ENCODE results near the gene VOPP1.

- TF ChIP-seq CTCF (conservative IDR thresholded peaks at IDR 0.05 in 1 of 2, IDR thresholded peaks at IDR 0.05 in 1 of 2; ENCODE audit: extremely low read depth in 1 of 2, insufficient read depth in 1 of 2, low read depth in 1 of 2, low read length in 2 of 2): no peak
- TF ChIP-seq EZH2 (IDR thresholded peaks at IDR 0.05; ENCODE audit: borderline replicate concordance, low read length): no peak
Measured at GRCh38 chr7:55441002-55441401, 131.3 kb downstream of the VOPP1 start.

All from mammary epithelial cell (primary cell).